GM19351 (cell line): ENCODE data around the gene LIM2.
A peak's percentile ranks its signal among the peaks of the same experiment; 100 is the strongest.

Experiments
- ATAC-seq: cut with Tn5 transposase; IDR thresholded peaks from one replicate; pipeline ENCODE4 v1.9.1; 2021; ENCODE audit warnings: mild to moderate bottlenecking, moderate library complexity; ENCODE audit not compliant: unreplicated experiment

Gene LIM2

GRCh38 chr19:51366389-51367254 is 21.2 kb downstream of the LIM2 start:
- peak; percentile 55 for ATAC-seq

- no peak for ATAC-seq
Measured at GRCh38 chr19:51365965-51366388, 21.8 kb downstream of the LIM2 start, which contains the start of gene ETFB. ETFB (minus strand) TSS chr19:51366388; CDS start chr19:51366326, 62 bp downstream.

- ATAC-seq: no peak
Measured at GRCh38 chr19:51365211-51365964, 22.4 kb downstream of the LIM2 start.

- no peak for ATAC-seq
Measured at GRCh38 chr19:51364200-51365106, 23.3 kb downstream of the LIM2 start.

- no peak for ATAC-seq
Measured at GRCh38 chr19:51361239-51361638, 26.5 kb downstream of the LIM2 start.

- ATAC-seq: no peak
Measured at GRCh38 chr19:51359294-51359693, 28.5 kb downstream of the LIM2 start.

GRCh38 chr19:51357952-51358351 is 29.8 kb downstream of the LIM2 start:
- no peak for ATAC-seq

GRCh38 chr19:51356159-51356801 is 31.5 kb downstream of the LIM2 start:
- no peak for ATAC-seq

- no peak for ATAC-seq
Measured at GRCh38 chr19:51354742-51355148, 33.0 kb downstream of the LIM2 start.

- no peak for ATAC-seq
Measured at GRCh38 chr19:51354103-51354741, 33.6 kb downstream of the LIM2 start.

- no peak for ATAC-seq
Measured at GRCh38 chr19:51352783-51353360, 34.9 kb downstream of the LIM2 start.

- no peak for ATAC-seq
Measured at GRCh38 chr19:51351266-51351990, 36.3 kb downstream of the LIM2 start.

GRCh38 chr19:51347209-51347928 is 40.4 kb downstream of the LIM2 start:
- no peak for ATAC-seq

- no peak for ATAC-seq
Measured at GRCh38 chr19:51346742-51347141, 41.0 kb downstream of the LIM2 start.

GRCh38 chr19:51345076-51345620 is 42.6 kb downstream of the LIM2 start:
- ATAC-seq: no peak

- ATAC-seq: no peak
Measured at GRCh38 chr19:51342631-51343569, 44.9 kb downstream of the LIM2 start.
